HCT116 (cell line): ENCODE measurements around the gene FOXK2. TPM values are rescaled to one million over a fixed set of nuclear protein-coding genes. Genes with fewer than 3 reads are reported as not detected.

Experiments used
- ATAC-seq: fragments of 200-7000 bp; cut with Tn5 transposase; 2 replicates; pipeline ENCODE4 v1.9.1; 2020; ENCODE audit warnings: mild to moderate bottlenecking, moderate library complexity
- BruUV-seq: library from RNA; stranded (reverse); fragments of 400-500 nt; replicated peaks from 2 replicates; lab custom pipeline; 2021; lab: Mats Ljungman, UMichigan
- CTCF ChIA-PET: fragments of 300-600 bp; sonication (Branson Sonifier 250); formaldehyde crosslinking; loops from one replicate; lab custom pipeline; 2021; ENCODE audit warnings: antibody characterized with exemption; lab: Charles Lee
- POLR2A ChIA-PET: fragments of 300-600, 350-600 bp; sonication (Branson Sonifier 250); formaldehyde crosslinking; loops from one replicate; lab custom pipeline; 2021; ENCODE audit warnings: antibody characterized with exemption; lab: Charles Lee
- RAD21 ChIA-PET, 2 experiments: fragments of 300-600 bp; sonication (Branson Sonifier 250); formaldehyde crosslinking; loops; one replicate each; lab custom pipeline; 2023; ENCODE audit warnings: low total read pairs in 2 of 2; ENCODE audit not compliant: uncharacterized antibody in 2 of 2, unreplicated experiment in 2 of 2, low non-redundant PET in 1 of 2; lab: Charles Lee
- DNase-seq: peaks from one replicate; pipeline ENCODE4 v3.0.0-alpha.2; 2010; ENCODE audit warnings: low read depth, low spot score
- H2AFZ ChIP-seq: fragments of 200-600 bp; shearing (Covaris generic), sonication (generic); 2 replicates; pipeline ENCODE4 v1.6.1; 2017; ENCODE audit warnings: low read depth, mixed run types, mixed read lengths, antibody characterized with exemption, low read length; ENCODE audit not compliant: poor library complexity, severe bottlenecking
- H3K27ac ChIP-seq: 2 replicates; pipeline ENCODE4 v1.5.1; 2012; ENCODE audit warnings: low read depth, low read length
- H3K27me3 ChIP-seq: fragments of 200-600 bp; sonication (generic); 2 replicates; pipeline ENCODE4 v1.6.1; 2016; ENCODE audit warnings: mixed run types, low read length, mixed read lengths; ENCODE audit not compliant: insufficient read depth
- H3K36me3 ChIP-seq, 2 experiments: fragments of 200-500 bp in 1 of 2; fragments of 200-600 bp in 1 of 2; sonication (Bioruptor generic) in 1 of 2; sonication (generic) in 1 of 2; 2 replicates each; pipeline versions ENCODE4 v1.5.1 to v1.6.1; 2014 to 2016; ENCODE audit warnings: low read length in 2 of 2, inconsistent platforms in 1 of 2, mixed read lengths in 1 of 2, mixed run types in 1 of 2; ENCODE audit not compliant: insufficient read depth in 2 of 2, control insufficient read depth in 1 of 2
- H3K4me1 ChIP-seq, 2 experiments: fragments of 200-600 bp in 1 of 2; sonication (generic) in 1 of 2; 2 replicates each; pipeline versions ENCODE4 v1.5.1 to v1.6.1; 2012 to 2017; ENCODE audit warnings: low read length in 2 of 2, inconsistent platforms in 1 of 2, mild to moderate bottlenecking in 1 of 2, mixed read lengths in 1 of 2, mixed run types in 1 of 2, moderate library complexity in 1 of 2; ENCODE audit not compliant: insufficient read depth in 2 of 2, control insufficient read depth in 1 of 2
- H3K4me2 ChIP-seq: fragments of 200-600 bp; sonication (generic); 2 replicates; pipeline ENCODE4 v1.6.1; 2017; ENCODE audit warnings: mixed run types, low read length, mixed read lengths
- H3K4me3 ChIP-seq, 2 experiments: fragments of 200-600 bp in 1 of 2; sonication (generic) in 1 of 2; replicated peaks in 1 of 2; 2 replicates each; pipeline ENCODE4 v1.5.1; 2011 to 2016; ENCODE audit warnings: low read length in 2 of 2, control low read depth in 1 of 2, low read depth in 1 of 2, mild to moderate bottlenecking in 1 of 2, mixed read lengths in 1 of 2, mixed run types in 1 of 2
- H3K79me2 ChIP-seq: fragments of 200-600 bp; sonication (generic); 2 replicates; pipeline ENCODE4 v1.6.1; 2017; ENCODE audit warnings: mild to moderate bottlenecking, mixed run types, low read length, moderate library complexity, mixed read lengths; ENCODE audit not compliant: insufficient read depth
- H3K9ac ChIP-seq: fragments of 200-600 bp; sonication (generic); 2 replicates; pipeline ENCODE4 v1.6.1; 2016; ENCODE audit warnings: low read length, mixed read lengths
- H3K9me2 ChIP-seq: fragments of 200-600 bp; sonication (generic), shearing (Covaris generic); 2 replicates; pipeline ENCODE4 v1.6.1; 2017; ENCODE audit warnings: mixed run types, mild to moderate bottlenecking, moderate library complexity; ENCODE audit not compliant: insufficient read depth
- H3K9me3 ChIP-seq, 2 experiments: fragments of 200-500 bp in 1 of 2; fragments of 200-600 bp in 1 of 2; sonication (Bioruptor generic) in 1 of 2; sonication (generic) in 1 of 2; 2 replicates each; pipeline ENCODE4 v1.6.1; 2014 to 2017; ENCODE audit warnings: low read length in 2 of 2, mixed read lengths in 2 of 2, inconsistent platforms in 1 of 2, low read depth in 1 of 2, mild to moderate bottlenecking in 1 of 2, mixed run types in 1 of 2, moderate library complexity in 1 of 2; ENCODE audit not compliant: control insufficient read depth in 1 of 2, insufficient read depth in 1 of 2
- H4K20me1 ChIP-seq: fragments of 200-600 bp; sonication (generic), shearing (Covaris generic); 2 replicates; pipeline ENCODE4 v1.6.1; 2017; ENCODE audit warnings: mixed run types, mild to moderate bottlenecking, moderate library complexity; ENCODE audit not compliant: insufficient read depth
- FOSL1 ChIP-seq: IDR thresholded peaks from 2 replicates; pipeline ENCODE4 v1.6.1; 2012; ENCODE audit warnings: low read depth
- JUND ChIP-seq: IDR thresholded peaks from 2 replicates; pipeline ENCODE4 v1.6.1; 2012
- RAD21 ChIP-seq: IDR thresholded peaks from 2 replicates; pipeline ENCODE4 v1.6.1; 2012; ENCODE audit warnings: low read depth, mild to moderate bottlenecking
- SIN3A ChIP-seq: IDR thresholded peaks from 2 replicates; pipeline ENCODE4 v1.6.1; 2012; ENCODE audit warnings: low read depth
- SP1 ChIP-seq: IDR thresholded peaks from 2 replicates; pipeline ENCODE4 v1.6.1; 2012; ENCODE audit warnings: low read depth
- SRF ChIP-seq: IDR thresholded peaks from 2 replicates; pipeline ENCODE4 v1.6.1; 2012; ENCODE audit warnings: low read depth
- YY1 ChIP-seq: IDR thresholded peaks from 2 replicates; pipeline ENCODE4 v1.6.1; 2011; ENCODE audit warnings: low read length, low read depth, moderate library complexity, mild to moderate bottlenecking; ENCODE audit not compliant: insufficient replicate concordance; ENCODE audit errors: extremely low read depth
- intact Hi-C: fragments of 100-400 bp; cut with micrococcal nuclease; formaldehyde crosslinking; loops from 2 replicates; pipeline ENCODE4 v1.10.0; 2022
- total RNA-seq: library from RNA; stranded (reverse); gene quantifications from one replicate; pipeline ENCODE4 v1.2.1, GENCODE V29; 2021; ENCODE audit not compliant: unreplicated experiment
- TF ChIP-seq, protein P1 (sequence below): IDR thresholded peaks from 2 replicates; pipeline ENCODE4 v1.6.1; 2011; ENCODE audit warnings: mild to moderate bottlenecking, low read length, moderate library complexity; ENCODE audit not compliant: insufficient replicate concordance; ENCODE audit errors: extremely low read depth
- TF ChIP-seq, protein P2 (sequence below): IDR thresholded peaks from 2 replicates; pipeline ENCODE4 v1.6.1; 2012
- TF ChIP-seq, protein P3 (sequence below): IDR thresholded peaks from 2 replicates; pipeline ENCODE4 v1.6.1; 2012; ENCODE audit warnings: low read depth
- TF ChIP-seq, protein P4 (sequence below), 3 experiments: fragments of 200-600 bp in 1 of 3; sonication (generic) in 1 of 3; IDR thresholded peaks in 2 of 3; conservative IDR thresholded peaks in 1 of 3; 2 replicates each; pipeline ENCODE4 v1.5.1; 2012 to 2017; ENCODE audit warnings: low read depth in 2 of 3, low read length in 2 of 3, antibody characterized with exemption in 1 of 3, borderline replicate concordance in 1 of 3, control low read depth in 1 of 3, mild to moderate bottlenecking in 1 of 3, mixed read lengths in 1 of 3, mixed run types in 1 of 3, moderate library complexity in 1 of 3; ENCODE audit not compliant: insufficient read depth in 1 of 3

The FOXK2 gene
- total RNA-seq, 1 experiment from 2014 or later, result 122 TPM

DNA sequence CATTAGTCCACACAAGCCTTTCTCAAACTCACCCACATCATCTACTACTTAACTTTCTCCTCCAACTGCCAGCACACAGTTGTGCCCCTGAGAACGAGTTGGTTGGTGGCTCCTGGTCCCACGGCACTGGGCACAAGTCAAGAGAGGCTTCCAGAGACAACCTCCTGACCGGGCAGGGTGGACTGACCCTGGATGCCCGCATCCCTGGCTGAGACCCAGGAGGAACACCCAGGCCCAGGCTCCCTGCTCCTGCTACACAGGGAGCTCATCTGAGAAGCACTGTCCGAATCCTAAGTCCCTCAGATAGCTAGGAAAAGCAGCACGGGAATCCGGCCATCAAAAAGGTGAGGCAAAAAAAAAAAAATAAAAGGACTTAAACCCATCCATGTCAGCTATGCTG is 99.7 kb downstream of the FOXK2 start (continued):
- TF ChIP-seq, protein P1, sequence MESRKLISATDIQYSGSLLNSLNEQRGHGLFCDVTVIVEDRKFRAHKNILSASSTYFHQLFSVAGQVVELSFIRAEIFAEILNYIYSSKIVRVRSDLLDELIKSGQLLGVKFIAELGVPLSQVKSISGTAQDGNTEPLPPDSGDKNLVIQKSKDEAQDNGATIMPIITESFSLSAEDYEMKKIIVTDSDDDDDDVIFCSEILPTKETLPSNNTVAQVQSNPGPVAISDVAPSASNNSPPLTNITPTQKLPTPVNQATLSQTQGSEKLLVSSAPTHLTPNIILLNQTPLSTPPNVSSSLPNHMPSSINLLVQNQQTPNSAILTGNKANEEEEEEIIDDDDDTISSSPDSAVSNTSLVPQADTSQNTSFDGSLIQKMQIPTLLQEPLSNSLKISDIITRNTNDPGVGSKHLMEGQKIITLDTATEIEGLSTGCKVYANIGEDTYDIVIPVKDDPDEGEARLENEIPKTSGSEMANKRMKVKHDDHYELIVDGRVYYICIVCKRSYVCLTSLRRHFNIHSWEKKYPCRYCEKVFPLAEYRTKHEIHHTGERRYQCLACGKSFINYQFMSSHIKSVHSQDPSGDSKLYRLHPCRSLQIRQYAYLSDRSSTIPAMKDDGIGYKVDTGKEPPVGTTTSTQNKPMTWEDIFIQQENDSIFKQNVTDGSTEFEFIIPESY, result no peak

DNA sequence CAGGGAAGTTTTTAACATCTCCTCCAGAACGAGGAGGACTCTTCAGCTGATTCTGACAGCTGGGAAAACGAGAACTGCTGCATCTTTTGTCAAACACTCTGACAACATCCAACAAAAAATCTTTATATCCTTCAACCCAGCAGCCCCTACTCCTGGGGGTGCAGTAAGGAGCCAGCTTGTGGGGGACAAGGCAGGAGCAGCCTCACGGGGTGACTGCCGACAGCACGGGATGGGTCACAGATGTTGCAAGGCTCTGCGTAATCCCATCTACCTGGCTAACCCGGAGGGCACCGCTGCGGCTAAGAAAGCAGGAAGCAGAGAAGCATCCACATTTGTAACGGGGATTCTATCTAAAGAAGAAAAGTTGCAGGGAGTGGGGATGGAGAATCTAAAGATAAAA is 100.1 kb downstream of the FOXK2 start:
- intact Hi-C loops, result no loop called here
- H3K9me3 ChIP-seq, result no peaks in the 10 kb centered on the region
- ChIA-PET POLR2A (no interaction called here), CTCF (no interaction called here)
- H2AFZ ChIP-seq, result no peak overlapping the region
- no peak overlapping the region for H3K27ac ChIP-seq
- BruUV-seq, result no TSS peak
- H3K9me2 ChIP-seq, result no peaks in the 10 kb centered on the region
- peaks cover 74 to 78% of the 10 kb centered on the region in 2 experiments for H3K36me3 ChIP-seq
- no peak for ATAC-seq
- no peak for TF ChIP-seq JUND
- no peak for TF ChIP-seq RAD21
- TF ChIP-seq, protein P2, sequence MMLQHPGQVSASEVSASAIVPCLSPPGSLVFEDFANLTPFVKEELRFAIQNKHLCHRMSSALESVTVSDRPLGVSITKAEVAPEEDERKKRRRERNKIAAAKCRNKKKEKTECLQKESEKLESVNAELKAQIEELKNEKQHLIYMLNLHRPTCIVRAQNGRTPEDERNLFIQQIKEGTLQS, result no peak
- no peak for TF ChIP-seq FOSL1
- TF ChIP-seq, protein P3, sequence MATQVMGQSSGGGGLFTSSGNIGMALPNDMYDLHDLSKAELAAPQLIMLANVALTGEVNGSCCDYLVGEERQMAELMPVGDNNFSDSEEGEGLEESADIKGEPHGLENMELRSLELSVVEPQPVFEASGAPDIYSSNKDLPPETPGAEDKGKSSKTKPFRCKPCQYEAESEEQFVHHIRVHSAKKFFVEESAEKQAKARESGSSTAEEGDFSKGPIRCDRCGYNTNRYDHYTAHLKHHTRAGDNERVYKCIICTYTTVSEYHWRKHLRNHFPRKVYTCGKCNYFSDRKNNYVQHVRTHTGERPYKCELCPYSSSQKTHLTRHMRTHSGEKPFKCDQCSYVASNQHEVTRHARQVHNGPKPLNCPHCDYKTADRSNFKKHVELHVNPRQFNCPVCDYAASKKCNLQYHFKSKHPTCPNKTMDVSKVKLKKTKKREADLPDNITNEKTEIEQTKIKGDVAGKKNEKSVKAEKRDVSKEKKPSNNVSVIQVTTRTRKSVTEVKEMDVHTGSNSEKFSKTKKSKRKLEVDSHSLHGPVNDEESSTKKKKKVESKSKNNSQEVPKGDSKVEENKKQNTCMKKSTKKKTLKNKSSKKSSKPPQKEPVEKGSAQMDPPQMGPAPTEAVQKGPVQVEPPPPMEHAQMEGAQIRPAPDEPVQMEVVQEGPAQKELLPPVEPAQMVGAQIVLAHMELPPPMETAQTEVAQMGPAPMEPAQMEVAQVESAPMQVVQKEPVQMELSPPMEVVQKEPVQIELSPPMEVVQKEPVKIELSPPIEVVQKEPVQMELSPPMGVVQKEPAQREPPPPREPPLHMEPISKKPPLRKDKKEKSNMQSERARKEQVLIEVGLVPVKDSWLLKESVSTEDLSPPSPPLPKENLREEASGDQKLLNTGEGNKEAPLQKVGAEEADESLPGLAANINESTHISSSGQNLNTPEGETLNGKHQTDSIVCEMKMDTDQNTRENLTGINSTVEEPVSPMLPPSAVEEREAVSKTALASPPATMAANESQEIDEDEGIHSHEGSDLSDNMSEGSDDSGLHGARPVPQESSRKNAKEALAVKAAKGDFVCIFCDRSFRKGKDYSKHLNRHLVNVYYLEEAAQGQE, result no peak
- no peak for TF ChIP-seq SIN3A
- no peak for TF ChIP-seq SRF
- no peak for TF ChIP-seq SP1
- no peak for TF ChIP-seq YY1
- TF ChIP-seq, protein P4, sequence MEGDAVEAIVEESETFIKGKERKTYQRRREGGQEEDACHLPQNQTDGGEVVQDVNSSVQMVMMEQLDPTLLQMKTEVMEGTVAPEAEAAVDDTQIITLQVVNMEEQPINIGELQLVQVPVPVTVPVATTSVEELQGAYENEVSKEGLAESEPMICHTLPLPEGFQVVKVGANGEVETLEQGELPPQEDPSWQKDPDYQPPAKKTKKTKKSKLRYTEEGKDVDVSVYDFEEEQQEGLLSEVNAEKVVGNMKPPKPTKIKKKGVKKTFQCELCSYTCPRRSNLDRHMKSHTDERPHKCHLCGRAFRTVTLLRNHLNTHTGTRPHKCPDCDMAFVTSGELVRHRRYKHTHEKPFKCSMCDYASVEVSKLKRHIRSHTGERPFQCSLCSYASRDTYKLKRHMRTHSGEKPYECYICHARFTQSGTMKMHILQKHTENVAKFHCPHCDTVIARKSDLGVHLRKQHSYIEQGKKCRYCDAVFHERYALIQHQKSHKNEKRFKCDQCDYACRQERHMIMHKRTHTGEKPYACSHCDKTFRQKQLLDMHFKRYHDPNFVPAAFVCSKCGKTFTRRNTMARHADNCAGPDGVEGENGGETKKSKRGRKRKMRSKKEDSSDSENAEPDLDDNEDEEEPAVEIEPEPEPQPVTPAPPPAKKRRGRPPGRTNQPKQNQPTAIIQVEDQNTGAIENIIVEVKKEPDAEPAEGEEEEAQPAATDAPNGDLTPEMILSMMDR (IDR thresholded peaks at IDR 0.05 in 2 of 3, conservative IDR thresholded peaks at IDR 0.05 in 1 of 3; ENCODE audit: borderline replicate concordance in 1 of 3, insufficient read depth in 1 of 3, low read depth in 2 of 3, low read length in 2 of 3), result no peak
- TF ChIP-seq, all 23 proteins: peak for 0
- Histone ChIP-seq H4K20me1 (0 out of 2 replicates have a peak, but pooled peaks cover 8% of the 10 kb centered on the region), H3K4me3 (no peak overlapping the region), H3K4me1 (no peaks in the 10 kb centered on the region), H3K9ac (no peak overlapping the region), H3K4me2 (no peak overlapping the region), H3K27me3 (no peaks in the 10 kb centered on the region), H3K79me2 (peaks cover 52% of the 10 kb centered on the region)
- RAD21 ChIA-PET, result no interaction called here
- no peak for DNase-seq
